HG03060 (cell line): ENCODE measurements around the gene ZNF805.
"Not testable (repeated sequence)": the region's sequence is repeated elsewhere in the genome, so short reads cannot be mapped to it uniquely, and the experiment has no call there.

ENCODE experiments used
- ATAC-seq: cut with Tn5 transposase; IDR thresholded peaks from one replicate; pipeline ENCODE4 v1.9.1; 2021; ENCODE audit warnings: low read depth, moderate number of reproducible peaks; ENCODE audit not compliant: unreplicated experiment

Gene ZNF805

DNA sequence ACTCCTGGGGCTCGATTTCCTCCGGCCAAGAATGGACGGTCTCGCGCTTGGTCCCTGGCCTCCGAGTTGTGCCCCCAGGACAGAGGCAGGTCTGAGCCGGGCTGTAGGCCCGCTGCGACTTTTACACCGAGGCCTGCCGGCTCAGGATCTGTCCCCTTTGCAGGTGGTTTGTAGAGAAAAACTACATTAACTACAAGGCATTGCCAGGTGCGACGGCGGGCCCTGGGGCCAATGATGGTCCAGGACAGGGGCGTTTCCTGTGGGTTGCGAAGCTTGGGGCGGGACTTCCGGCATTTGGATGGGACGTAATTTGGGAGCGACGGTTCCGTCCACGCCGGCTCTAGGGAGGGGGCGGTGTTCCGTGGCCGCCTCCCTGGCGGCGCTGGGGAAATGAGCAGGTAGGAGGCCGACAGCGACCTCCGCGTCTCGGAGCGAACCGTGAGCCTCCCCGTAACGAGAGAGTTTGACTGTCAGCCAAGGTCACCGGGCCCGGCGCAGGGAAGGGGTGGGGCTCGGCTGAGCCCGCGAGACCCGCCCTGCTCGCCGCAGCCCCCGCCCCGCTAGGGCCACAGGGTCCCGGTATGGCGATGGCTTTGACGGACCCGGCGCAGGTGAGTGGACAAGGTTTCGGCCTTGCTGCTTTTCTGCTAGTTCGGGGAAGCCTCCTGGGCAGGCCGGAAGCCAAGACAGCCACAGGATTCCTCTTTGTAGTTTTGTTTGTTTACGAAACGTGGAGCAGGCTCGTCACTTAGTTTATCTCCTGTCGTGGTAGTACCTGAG, at the start of gene ZNF805:
ZNF805 (plus strand) TSS at position 322 of the 780 bp plus-strand sequence; CDS start at position 582, 260 bp downstream.
- peak; percentile 71 for ATAC-seq

DNA sequence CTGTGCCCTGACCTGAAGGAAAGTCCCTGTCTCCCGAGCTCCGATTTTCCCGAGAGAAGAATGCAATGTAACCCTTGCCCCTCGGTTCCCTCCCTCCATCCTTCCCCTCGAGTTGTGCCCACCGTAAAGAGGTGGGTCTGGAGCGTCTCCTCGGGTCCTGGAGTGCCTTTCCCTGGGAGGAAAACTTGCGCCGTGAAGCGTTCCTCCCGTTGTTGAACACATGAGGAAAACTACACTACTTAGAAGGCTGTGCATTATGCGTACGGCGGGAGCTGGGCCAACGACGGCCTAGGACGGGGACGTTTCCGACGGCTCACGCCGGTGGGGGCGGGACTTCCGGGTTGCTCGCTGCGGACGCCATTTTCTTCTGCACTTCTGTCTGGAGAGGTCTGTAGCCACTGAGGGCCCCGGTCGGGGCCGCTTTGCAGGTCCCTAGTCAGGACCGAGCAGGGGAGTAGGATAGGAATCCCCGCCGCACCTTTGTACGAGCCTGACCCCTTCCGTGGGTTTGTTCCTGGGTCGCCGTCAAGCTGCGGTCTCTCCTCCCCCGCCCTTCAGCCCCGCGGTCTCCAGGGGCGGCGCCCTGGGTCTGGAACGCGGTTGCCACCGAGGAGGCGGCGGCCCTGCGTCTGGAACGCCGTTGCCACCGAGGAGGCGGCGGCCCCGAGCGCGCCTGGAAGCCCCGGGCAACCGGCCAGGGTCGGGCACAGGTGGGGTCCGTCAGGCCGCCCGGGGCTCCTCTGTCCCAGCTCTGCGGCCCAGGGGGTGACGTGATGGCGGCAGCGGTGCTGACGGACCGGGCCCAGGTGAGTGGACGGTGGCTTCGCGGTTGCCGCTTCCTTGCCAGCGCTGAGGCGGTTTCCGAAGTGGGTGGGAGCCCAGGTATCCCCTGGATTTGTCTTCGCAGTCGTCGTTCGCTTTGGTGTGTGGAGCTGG, 49.0 kb upstream of the ZNF805 start, which contains the start of gene ZNF264:
ZNF264 (plus strand) TSS at position 360 of the 936 bp plus-strand sequence; CDS start at position 774, 414 bp downstream.
- ATAC-seq = peak; percentile 68

DNA sequence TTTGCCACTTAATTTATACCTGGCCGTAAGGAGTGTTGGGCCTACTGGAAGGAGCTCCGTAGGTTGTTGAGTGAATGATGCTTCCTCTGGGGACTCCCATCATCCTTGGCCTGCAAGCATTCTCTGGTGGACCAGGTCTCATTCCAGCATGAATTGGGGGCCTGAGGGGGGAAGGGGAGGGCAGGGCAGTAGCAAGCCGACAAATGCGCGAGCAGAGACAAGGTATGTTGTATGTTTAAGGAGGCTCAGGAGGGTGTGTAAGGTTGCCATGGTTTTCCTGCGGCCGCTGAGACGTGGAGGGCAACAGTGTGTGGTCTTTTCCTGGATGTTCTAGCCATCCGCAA, 48.4 kb upstream of the ZNF805 start:
- ATAC-seq = no peak

DNA sequence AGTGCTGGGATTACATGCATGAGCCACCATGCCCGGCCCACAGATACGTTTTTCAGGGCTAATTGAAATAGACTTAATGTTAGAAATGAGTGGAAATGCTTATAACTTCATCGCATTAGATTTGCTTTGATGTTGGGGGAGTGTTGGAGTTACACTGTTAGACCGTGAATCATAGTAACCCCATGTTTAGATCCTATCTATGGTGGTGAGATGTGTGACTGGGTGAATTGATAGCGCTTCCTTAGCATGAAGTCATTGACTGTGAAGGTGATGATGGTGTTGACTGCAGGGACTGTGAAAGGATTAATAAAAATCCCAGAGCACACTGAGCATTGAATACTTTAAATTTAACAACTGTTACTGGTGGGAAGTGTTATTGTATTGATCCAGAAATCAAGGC, 47.4 kb upstream of the ZNF805 start:
- no peak for ATAC-seq

DNA sequence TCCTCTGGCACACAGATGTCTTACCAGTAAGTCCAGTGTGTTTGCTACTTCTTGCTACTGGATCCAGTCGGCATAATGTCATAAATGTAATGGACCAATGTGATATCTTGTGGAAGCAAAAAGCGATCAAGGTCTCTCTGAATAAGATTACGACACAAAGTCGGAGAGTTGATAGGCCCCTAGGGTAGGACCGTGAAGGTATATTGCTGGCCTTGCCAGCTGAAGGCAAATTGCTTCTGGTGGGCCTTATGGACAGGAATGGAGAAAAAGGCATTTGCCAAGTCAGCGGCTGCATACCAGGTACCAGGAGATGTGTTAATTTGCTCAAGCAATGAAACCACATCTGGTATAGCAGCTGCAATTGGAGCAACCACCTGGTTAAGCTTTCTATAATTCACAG, 42.6 kb upstream of the ZNF805 start:
- not testable (repeated sequence) for ATAC-seq

DNA sequence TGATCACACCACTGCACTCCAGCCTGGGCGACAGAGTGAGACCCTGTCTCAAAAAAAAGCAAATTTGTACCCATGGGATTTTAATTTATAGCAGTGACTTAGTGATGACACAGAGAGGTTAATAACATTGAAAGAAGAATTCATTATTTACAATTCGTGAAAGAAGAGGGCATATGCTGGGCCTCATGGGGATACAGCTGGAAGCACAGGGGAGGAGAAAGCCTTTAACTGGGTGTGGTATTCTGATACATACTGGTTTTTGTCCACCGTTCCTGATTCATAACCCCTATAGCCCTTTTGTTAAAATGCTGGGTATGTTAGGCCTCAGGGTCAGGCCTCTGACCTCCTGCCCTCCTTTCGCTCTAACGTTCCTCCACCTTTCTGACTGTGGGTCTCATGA, 38.3 kb upstream of the ZNF805 start:
- ATAC-seq = no peak

DNA sequence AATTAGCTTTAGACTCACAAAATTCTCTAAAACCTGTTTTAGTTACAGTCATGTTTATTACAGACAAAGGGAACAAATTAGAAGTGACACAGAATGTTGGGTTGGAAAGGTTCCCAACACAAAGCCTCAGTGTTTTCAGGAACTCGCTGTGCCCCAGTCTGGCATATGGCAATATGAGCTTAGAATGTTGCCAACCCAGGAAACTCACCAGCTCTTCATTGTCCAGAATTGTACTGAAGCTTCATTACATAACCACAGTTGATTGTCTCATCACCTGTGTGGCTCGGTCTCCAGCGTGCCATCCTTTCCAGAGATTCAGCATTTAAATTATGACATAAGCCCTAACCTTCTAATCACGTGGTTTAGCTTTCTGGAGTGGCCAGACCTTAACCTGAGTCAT, 30.1 kb upstream of the ZNF805 start:
- ATAC-seq = no peak

DNA sequence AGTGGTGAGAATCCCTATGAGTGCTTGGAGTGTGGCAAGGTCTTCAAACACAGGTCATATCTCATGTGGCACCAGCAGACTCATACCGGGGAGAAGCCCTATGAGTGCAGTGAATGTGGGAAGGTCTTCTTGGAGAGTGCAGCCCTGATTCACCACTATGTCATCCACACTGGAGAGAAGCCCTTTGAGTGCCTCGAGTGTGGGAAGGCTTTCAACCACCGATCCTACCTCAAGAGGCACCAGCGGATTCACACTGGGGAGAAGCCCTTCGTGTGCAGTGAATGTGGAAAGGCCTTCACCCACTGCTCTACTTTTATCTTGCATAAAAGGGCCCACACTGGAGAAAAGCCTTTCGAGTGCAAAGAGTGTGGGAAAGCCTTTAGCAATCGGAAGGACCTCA, 28.3 kb upstream of the ZNF805 start:
- ATAC-seq = no peak

DNA sequence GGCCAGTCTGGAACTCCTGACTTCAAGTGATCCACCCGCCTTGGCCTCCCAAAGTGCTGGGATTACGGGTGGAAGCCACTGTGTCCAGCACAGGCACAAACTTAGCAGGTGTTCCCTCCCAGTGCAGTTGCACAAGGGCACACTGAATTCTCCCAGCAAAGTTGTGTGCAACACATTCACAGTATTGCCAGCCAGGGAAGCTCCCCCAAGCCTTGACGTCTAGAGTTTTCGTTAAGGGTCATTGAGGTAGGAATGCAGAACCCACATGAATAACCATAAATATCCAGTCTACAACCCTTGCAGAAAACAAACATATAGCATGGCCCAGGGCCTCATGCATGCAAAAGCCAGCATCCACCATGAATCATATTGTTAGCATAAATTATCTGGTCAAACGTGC, 12.9 kb upstream of the ZNF805 start:
- no peak for ATAC-seq

DNA sequence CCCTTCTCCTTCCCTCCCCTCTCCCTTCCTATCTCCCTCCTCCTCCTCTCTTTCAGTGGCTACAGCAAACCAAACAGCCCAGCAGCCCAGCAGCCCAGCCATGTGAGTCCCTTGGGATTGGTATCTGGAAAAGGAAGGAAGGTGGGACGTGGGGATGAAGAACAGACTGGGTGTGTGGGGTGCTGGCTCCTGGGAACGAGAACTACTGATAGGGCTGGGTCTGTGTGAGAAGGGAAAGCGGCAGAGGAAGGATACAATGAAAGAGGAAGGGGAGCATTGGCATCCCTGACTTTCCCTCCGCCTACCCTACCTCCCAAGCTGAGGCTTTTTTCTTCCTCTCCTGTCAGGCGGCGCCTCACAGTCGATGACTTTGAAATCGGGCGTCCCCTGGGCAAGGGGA, 8.7 kb upstream of the ZNF805 start:
- ATAC-seq = no peak

DNA sequence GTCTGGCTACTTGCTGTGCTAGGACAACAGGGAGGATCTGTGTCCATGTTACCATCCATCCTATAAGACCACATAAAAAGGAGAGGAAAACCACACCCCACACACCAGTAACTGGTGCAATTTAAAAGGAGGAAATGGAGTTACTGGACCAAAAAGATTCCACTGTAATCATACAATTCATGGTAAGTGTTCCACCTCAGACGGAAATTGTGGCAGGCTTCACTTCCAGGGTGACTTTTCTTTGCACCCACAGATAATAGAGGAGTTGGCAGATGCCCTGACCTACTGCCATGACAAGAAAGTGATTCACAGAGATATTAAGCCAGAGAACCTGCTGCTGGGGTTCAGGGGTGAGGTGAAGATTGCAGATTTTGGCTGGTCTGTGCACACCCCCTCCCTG, 7.2 kb upstream of the ZNF805 start:
- no peak for ATAC-seq

DNA sequence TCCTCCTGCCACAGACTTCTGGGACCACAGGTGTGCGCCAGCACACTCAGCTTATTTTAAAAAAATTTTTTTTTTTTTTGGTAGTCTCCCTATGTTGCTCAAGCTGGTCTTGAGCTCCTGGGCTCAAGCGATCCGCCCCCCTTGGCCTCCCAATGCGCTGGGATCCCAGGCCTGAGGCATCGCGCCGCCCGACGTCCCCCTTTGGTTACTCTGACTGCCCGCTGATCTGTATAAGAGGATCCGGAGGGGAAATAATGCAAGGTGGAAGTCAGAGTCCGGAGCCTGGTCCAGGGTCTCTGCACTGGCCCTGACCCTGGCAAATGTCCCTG, 486 bp upstream of the ZNF805 start:
- ATAC-seq = no peak

DNA sequence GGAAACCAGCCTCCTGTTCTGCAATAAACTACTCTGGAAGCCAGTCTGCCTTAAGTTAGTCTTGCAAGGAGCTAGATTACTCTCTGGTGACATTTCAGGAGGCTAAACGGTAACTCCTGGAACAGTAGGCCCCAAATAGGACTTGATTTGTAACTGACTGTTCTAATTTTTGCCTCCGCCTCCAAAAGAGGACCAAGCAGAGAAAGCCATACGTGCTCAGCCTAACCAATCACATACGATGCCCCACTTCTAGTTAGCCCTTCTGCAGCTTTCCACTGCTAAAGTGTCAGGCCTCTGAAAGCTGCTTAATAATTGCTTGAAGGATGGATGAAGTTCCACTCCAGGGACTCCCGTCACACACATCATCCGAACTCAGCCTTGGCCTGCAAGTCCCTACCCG, 744 bp downstream of the ZNF805 start:
- no peak for ATAC-seq

DNA sequence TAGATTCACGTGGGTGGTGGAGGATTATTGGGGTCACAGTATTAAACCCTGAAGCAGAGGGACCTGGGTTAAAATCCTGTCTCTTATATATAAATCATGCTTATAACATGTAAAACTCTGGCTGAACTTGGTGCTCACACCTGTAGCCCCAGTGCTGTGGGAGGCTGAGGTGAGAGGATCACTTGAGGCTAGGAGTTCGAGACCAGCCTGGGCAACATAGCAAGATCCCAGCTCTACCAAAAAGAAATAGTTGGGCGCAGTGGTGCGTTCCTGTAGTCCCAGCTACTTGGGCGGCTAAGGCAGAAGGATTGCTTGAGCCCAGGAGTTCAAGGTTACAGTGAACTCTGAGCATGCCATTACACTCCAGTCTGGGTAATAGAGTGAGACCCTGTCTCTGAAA, 2.4 kb downstream of the ZNF805 start:
- ATAC-seq = no peak

DNA sequence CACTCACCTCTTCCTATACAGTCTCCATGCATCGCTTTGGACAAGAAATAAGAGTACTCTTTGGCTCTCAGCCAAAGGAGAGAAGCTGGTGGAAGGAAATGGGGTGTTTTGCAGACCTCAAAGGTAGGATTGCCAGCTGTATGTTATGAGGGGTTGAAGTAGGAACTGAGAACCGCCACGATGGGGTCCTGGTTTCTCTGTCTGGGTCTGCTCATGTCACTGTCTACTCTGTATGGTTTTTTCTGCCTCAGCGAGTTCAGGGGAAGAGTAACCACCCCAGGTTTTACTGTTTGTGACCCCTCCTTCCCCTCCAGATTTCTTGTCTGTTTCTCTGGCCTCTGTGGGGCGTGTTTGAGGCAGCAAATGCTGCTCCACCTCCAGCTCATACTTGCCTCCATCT, 4.1 kb downstream of the ZNF805 start:
- no peak for ATAC-seq

DNA sequence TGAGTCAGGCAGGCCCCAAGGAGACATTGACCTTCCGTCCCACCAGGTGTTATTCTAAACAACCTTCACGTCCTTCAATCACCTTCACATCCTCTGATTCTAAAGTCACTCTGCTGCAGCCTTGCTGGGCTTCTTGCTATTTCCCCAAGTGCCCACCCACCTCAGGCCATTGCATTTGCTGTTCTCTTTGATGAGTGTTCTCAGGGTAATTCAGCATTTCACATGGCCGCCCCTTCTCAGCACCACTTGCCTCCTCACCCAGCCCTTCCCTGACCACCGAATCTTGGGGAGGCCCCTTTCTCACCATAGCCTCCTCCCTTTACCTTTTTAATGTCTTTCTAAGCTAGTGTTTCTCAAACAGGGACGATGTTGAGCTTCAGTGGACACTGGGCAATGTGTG, 4.6 kb downstream of the ZNF805 start:
- ATAC-seq = no peak

DNA sequence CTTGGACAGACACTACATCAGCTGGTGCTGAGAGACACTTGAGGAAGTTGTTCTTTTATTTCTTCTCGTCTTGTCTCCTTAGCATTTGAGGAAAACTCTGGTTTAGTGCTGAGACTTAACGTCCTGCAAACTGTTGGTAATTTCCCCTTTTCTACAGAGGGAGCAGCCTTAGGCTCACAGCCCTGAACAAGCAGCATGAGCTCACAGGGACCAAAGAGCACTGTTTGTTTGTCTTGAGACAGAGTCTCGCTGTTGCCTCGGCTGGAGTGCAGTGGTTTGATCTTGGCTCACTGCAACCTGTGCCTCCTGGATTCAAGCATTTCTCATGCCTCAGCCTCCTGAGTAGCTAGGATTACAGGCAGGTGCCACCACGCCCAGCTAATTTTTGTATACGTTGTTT, 5.5 kb downstream of the ZNF805 start:
- ATAC-seq = no peak

DNA sequence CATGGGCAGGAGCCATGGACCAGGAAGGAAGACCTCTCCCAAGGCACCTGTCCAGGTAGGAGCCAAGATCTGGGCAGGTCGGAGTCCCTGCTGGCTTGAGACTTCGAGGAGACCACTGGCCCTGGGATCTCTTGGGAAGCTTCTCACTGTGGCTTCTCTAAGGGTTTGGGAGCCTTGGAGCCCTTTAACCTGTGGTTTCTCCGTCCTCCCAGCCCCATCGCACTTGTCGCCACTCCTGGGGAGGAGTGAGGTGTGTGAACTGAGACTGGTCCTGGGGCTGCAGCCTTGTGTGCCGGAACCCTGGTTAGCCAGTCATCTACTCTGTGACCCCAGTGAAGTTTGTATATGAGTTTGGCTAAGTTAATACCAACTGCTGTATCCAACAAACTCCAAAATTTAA, 8.2 kb downstream of the ZNF805 start:
- no peak for ATAC-seq

DNA sequence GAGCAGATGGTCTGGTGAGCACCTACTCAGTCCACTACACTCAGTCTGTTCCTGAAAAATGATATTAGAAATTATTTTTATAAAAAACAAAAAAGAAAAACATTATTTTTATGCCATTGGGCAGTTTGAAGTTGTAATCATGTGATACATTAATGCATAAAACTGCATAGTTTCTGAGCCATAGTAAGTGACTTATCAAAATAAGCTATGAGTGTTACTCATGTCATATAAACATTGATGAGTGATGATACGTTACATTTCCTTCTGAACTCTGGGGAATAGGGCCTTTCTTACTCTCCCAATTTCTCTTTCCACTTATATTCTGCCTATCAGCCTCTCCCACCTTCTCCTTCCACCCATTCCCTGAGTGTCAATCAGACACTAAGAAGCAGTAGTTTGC, 8.9 kb downstream of the ZNF805 start:
- no peak for ATAC-seq

DNA sequence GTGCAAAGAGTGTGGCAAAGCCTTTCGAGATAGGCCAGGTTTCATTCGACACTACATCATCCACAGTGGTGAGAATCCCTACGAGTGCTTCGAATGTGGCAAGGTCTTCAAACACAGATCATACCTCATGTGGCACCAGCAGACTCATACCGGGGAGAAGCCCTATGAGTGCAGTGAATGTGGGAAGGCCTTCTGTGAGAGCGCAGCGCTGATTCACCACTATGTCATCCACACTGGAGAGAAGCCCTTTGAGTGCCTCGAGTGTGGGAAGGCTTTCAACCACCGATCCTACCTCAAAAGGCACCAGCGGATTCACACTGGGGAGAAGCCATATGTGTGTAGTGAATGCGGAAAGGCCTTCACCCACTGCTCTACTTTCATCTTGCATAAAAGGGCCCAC, 13.3 kb downstream of the ZNF805 start:
- not testable (repeated sequence) for ATAC-seq

DNA sequence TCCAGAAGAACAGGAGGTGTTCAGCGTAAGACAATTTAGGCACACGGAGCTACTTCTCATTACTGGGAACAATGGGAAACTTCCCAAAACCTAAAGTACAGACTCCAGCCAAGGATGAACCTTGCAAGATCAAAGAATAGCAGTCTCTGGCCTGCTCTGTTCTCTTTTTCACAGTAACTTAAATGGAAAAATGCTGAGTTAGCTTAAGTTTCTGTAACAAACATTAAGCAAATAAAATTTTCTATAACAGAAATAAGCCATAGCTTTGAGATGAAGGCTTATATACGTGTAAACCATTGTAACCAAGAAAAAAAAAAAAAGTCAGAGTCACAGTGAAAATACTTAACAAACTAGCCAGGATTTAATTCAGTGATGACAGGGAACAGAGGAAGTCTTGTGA, 21.6 kb downstream of the ZNF805 start:
- no peak for ATAC-seq

DNA sequence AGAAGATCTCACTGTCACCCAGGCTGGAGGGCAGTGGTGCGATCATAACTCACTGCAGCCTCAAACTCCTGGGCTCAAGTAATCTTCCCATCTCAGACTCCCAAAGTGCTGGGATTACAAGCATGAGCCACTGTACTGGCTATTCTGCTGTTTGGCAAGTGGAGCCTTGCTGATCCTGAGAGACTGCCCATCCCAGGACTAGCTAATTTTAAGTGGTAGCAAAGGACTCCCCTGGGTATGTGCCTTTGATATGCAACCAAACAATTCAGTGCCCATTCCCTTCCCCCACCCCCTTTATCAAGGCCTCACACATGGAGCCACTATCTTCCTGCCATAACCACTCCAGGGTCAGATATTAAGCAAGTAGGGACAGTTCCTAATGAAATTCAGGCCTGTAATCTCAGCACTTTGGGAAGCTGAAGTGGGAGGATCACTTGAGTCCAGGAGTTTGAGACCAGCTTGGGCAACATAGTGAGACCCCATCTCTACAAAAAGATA, 22.9 kb downstream of the ZNF805 start:
- no peak for ATAC-seq
